Stomach (tissue), 4 donors: ENCODE data around the gene IFNLR1.

Source experiments
- POLR2A ChIP-seq, 4 donors: fragments of 450-650 bp; IDR thresholded peaks; one replicate each; pipeline ENCODE4 v1.6.1; 2016; ENCODE audit warnings: antibody characterized with exemption in 4 of 4, control low read depth in 2 of 4, mild to moderate bottlenecking in 1 of 4, moderate library complexity in 1 of 4
- POLR2AphosphoS5 ChIP-seq, 3 donors: sonication (generic); formaldehyde crosslinking; IDR thresholded peaks; one replicate each; pipeline ENCODE4 v1.6.1; 2016; ENCODE audit warnings: antibody characterized with exemption in 3 of 3
- TF ChIP-seq, protein P1 (sequence below), 7 experiments: fragments of 450-650 bp in 4 of 7; fragments of 200-600 bp in 3 of 7; sonication (generic) in 3 of 7; IDR thresholded peaks; one replicate each; pipeline ENCODE4 v1.5.1; 2016 to 2019; ENCODE audit warnings: antibody characterized with exemption in 7 of 7, control low read depth in 2 of 7, mild to moderate bottlenecking in 1 of 7

DNA sequence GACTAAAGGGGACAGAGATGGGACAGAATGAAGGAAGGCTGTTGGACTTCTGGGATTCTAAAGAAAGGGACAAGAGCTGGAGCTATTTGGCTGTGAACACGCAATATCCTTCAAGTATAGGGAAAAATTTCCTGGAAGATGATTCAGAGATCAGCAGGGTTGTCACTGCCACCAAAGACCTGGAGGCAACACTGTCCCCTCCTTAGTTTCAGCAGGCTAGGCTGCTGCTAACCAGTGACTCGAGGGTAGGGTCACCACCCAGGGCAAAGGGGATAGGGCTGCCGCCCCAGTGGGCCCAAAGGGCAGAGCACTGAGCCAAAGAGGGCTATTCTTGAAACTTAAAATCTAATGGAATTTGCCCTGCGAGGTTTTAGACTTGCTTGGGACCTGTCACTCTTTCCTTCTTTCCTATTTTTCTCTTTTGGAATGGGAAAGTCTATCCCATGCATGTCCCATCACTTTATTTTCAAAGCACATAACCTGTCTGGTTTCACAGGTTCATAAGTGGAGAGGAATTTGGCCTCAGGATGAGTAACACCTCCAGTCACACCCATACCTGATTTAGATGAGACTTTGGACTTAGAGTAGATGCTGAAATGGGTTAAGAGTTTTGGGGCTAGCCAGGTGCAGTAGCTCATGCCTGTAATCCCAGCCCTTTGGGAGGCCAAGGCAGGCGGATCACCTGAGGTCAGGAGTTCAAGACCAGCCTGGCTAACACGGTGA is 11.9 kb downstream of the IFNLR1 start:
- TF ChIP-seq POLR2AphosphoS5 (IDR thresholded peaks at IDR 0.05) (no peak), POLR2A (IDR thresholded peaks at IDR 0.05) (no peak)
- TF ChIP-seq, protein P1, sequence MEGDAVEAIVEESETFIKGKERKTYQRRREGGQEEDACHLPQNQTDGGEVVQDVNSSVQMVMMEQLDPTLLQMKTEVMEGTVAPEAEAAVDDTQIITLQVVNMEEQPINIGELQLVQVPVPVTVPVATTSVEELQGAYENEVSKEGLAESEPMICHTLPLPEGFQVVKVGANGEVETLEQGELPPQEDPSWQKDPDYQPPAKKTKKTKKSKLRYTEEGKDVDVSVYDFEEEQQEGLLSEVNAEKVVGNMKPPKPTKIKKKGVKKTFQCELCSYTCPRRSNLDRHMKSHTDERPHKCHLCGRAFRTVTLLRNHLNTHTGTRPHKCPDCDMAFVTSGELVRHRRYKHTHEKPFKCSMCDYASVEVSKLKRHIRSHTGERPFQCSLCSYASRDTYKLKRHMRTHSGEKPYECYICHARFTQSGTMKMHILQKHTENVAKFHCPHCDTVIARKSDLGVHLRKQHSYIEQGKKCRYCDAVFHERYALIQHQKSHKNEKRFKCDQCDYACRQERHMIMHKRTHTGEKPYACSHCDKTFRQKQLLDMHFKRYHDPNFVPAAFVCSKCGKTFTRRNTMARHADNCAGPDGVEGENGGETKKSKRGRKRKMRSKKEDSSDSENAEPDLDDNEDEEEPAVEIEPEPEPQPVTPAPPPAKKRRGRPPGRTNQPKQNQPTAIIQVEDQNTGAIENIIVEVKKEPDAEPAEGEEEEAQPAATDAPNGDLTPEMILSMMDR (IDR thresholded peaks at IDR 0.05), result no peak
